Mucosa of descending colon (tissue), 3 donors: ENCODE data around the gene THOC5. TPM values are rescaled to one million over a fixed set of nuclear protein-coding genes. Genes with fewer than 3 reads are reported as not detected.
"Not testable (repeated sequence)": the region's sequence is repeated elsewhere in the genome, so short reads cannot be mapped to it uniquely, and the experiment has no call there.

Experiments
- ATAC-seq: fragments of 200-7000 bp; cut with Tn5 transposase; one replicate; pipeline ENCODE4 v1.9.1; 2020; ENCODE audit warnings: mild to moderate bottlenecking, moderate library complexity
- DNase-seq, 3 donors: peaks; one replicate each; pipeline ENCODE4 v3.0.0-alpha.2; 2020
- H3K36me3 ChIP-seq: fragments of 200-600 bp; one replicate; pipeline ENCODE4 v1.8.0; 2021; ENCODE audit warnings: low read depth, mild to moderate bottlenecking
- H3K4me1 ChIP-seq: fragments of 200-600 bp; one replicate; pipeline ENCODE4 v1.8.0; 2021; ENCODE audit warnings: low read depth, mild to moderate bottlenecking
- H3K4me3 ChIP-seq: fragments of 200-600 bp; one replicate; pipeline ENCODE4 v1.8.0; 2021; ENCODE audit warnings: mild to moderate bottlenecking
- H3K9me3 ChIP-seq: fragments of 200-600 bp; one replicate; pipeline ENCODE4 v1.8.0; 2021; ENCODE audit warnings: mild to moderate bottlenecking
- CTCF ChIP-seq: fragments of 200-600 bp; IDR thresholded peaks from one replicate; pipeline ENCODE4 v1.8.0; 2022; ENCODE audit warnings: antibody characterized with exemption, mild to moderate bottlenecking
- intact Hi-C, 2 donors: fragments of 100-400 bp; cut with DNase I in 1 of 2; cut with micrococcal nuclease in 1 of 2; formaldehyde crosslinking; loops; one replicate each; pipeline versions ENCODE4 v1.11.0 to v1.11.1; 2022; cut with DNase I, micrococcal nuclease
- total RNA-seq, 3 donors: library from RNA; stranded (reverse); fragmentation: NEBNext Ultra II Directional in 2 of 3; extraction: Animal tissue kit (Norgen Biotek cat#: 25700) in 2 of 3; gene quantifications; one replicate each; pipeline versions ENCODE4 v1.2.1 to v1.2.4, GENCODE V29; 2021 to 2023
- donor health status: DM: no; HTN: no; CAD: no; lungs with moderate emphysema.
- donor health status: DM: no; HTN: no; CAD: no.
- donor health status: DM: no; HTN: yes; CAD: no.

THOC5 gene
- total RNA-seq, 3 donors from 2014 or later = 26.6 to 70.5 (median 27.3) TPM

GRCh38 chr22:29567338-29567737, 13.8 kb upstream of the THOC5 start:
- no peaks in the 10 kb centered on the region for H3K9me3 ChIP-seq
- intact Hi-C loops = no loop called here
- DNase-seq (no peak), ATAC-seq (no peak)
- H3K4me3 ChIP-seq = no peak overlapping the region
- H3K4me1 ChIP-seq = no peaks in the 10 kb centered on the region
- TF ChIP-seq CTCF = no peak
- no peaks in the 10 kb centered on the region for H3K36me3 ChIP-seq

GRCh38 chr22:29566513-29566912, 13.0 kb upstream of the THOC5 start:
- H3K36me3 ChIP-seq, H3K9me3 ChIP-seq, intact Hi-C loops, ATAC-seq, H3K4me3 ChIP-seq, H3K4me1 ChIP-seq, DNase-seq: not testable (repeated sequence)

GRCh38 chr22:29563652-29564460, 10.3 kb upstream of the THOC5 start:
- ATAC-seq (no peak), DNase-seq (no peak)
- H3K4me1 ChIP-seq = no peaks in the 10 kb centered on the region
- intact Hi-C loops = no loop called here
- no peak overlapping the region for H3K4me3 ChIP-seq
- no peak for TF ChIP-seq CTCF
- no peaks in the 10 kb centered on the region for H3K36me3 ChIP-seq
- no peaks in the 10 kb centered on the region for H3K9me3 ChIP-seq

GRCh38 chr22:29559853-29560252, 6.3 kb upstream of the THOC5 start:
- TF ChIP-seq CTCF = no peak
- no peaks in the 10 kb centered on the region for H3K9me3 ChIP-seq
- intact Hi-C loops = no loop called here
- H3K36me3 ChIP-seq = no peaks in the 10 kb centered on the region
- H3K4me3 ChIP-seq = no peak overlapping the region
- ATAC-seq = no peak
- no peak for DNase-seq
- no peaks in the 10 kb centered on the region for H3K4me1 ChIP-seq

- Histone ChIP-seq H3K9me3 (no peaks in the 10 kb centered on the region), H3K36me3 (no peaks in the 10 kb centered on the region), H3K4me1 (peaks cover 6% of the 10 kb centered on the region), H3K4me3 (no peak overlapping the region)
- ATAC-seq = no peak
- no peak for TF ChIP-seq CTCF
- intact Hi-C loops = no loop called here
- no peak for DNase-seq
These were observed 5.5 kb upstream of the THOC5 start for GRCh38 chr22:29559030-29559429.

GRCh38 chr22:29555065-29555644, 1.6 kb upstream of the THOC5 start:
- DNase-seq = peak in 1 of 3 donors; percentile 8

GRCh38 chr22:29552357-29552756, 1.2 kb downstream of the THOC5 start:
- peak in 1 of 3 donors; percentile 33 for DNase-seq
- ATAC-seq, H3K4me1 ChIP-seq, H3K9me3 ChIP-seq, H3K36me3 ChIP-seq, intact Hi-C loops, H3K4me3 ChIP-seq: not testable (repeated sequence)

More at GRCh38 chr22:29555065-29555644, 1.6 kb upstream of the THOC5 start:
- intact Hi-C loops = no loop called here
- TF ChIP-seq CTCF = no peak
- H3K4me1 ChIP-seq = peaks cover 6% of the 10 kb centered on the region
- H3K9me3 ChIP-seq = no peaks in the 10 kb centered on the region
- no peaks in the 10 kb centered on the region for H3K36me3 ChIP-seq
- ATAC-seq = no peak
- H3K4me3 ChIP-seq = no peak overlapping the region
